ENCODE results near the gene NELFA. TPM values are rescaled to one million over a fixed set of nuclear protein-coding genes. Genes with fewer than 3 reads are reported as not detected.

Gene NELFA
- total RNA-seq, 1 donor from 2014 or later = 34.5 TPM

- TF ChIP-seq CTCF (conservative IDR thresholded peaks at IDR 0.05; ENCODE audit: low read depth, low read length) = no peak
- DNase-seq (ENCODE audit: low read depth) = no peak
- no peak overlapping the region for H3K4me3 ChIP-seq (ENCODE audit: low read depth, low read length)
Measured at GRCh38 chr4:1989533-1990347, 19.0 kb downstream of the NELFA start.

- DNase-seq (ENCODE audit: low read depth) = no peak
- no peak for TF ChIP-seq CTCF (conservative IDR thresholded peaks at IDR 0.05; ENCODE audit: low read depth, low read length)
- no peak overlapping the region for H3K4me3 ChIP-seq (ENCODE audit: low read depth, low read length)
Measured at GRCh38 chr4:1988327-1988724, 20.4 kb downstream of the NELFA start.

GRCh38 chr4:1987721-1988326 is 20.9 kb downstream of the NELFA start:
- no peak for TF ChIP-seq CTCF (conservative IDR thresholded peaks at IDR 0.05; ENCODE audit: low read depth, low read length)
- H3K4me3 ChIP-seq (ENCODE audit: low read depth, low read length) = no peak overlapping the region
- no peak for DNase-seq (ENCODE audit: low read depth)

- TF ChIP-seq CTCF (conservative IDR thresholded peaks at IDR 0.05; ENCODE audit: low read depth, low read length) = no peak
- DNase-seq (ENCODE audit: low read depth) = no peak
- H3K4me3 ChIP-seq (ENCODE audit: low read depth, low read length) = no peak overlapping the region
Measured at GRCh38 chr4:1987296-1987695, 21.5 kb downstream of the NELFA start.

- TF ChIP-seq CTCF (conservative IDR thresholded peaks at IDR 0.05; ENCODE audit: low read depth, low read length) = no peak
- no peak for DNase-seq (ENCODE audit: low read depth)
- no peak overlapping the region for H3K4me3 ChIP-seq (ENCODE audit: low read depth, low read length)
Measured at GRCh38 chr4:1986578-1987210, 22.1 kb downstream of the NELFA start.

GRCh38 chr4:1985780-1986577 is 22.8 kb downstream of the NELFA start:
- no peak overlapping the region for H3K4me3 ChIP-seq (ENCODE audit: low read depth, low read length)
- no peak for TF ChIP-seq CTCF (conservative IDR thresholded peaks at IDR 0.05; ENCODE audit: low read depth, low read length)
- no peak for DNase-seq (ENCODE audit: low read depth)

All from epithelial cell of proximal tubule (primary cell).